ENCODE data around the gene MAPKAP1.

Gene MAPKAP1

DNA sequence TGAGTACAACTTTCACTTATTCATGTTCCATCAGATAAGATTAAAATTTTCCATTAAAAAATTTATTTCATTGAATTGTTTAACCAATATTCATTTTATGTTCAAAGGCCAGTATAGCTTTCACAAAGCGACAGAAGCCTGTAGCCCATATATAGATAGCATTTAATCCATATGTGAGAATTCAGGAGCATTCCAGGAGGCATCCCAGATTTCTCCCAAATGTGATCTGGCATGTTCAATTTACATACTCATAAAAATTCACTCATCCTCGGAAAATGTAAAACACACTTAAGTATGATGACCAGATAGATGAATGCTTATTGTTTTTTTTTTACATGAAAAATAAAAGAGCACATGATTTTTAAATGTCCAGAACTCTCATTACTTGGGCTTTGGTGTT is 141.9 kb downstream of the MAPKAP1 start:
- Mint-ChIP-seq H3K27ac (no peak overlapping the region), H3K9me3 (no peaks in the 10 kb centered on the region), H3K27me3 (no peaks in the 10 kb centered on the region), H3K36me3 (ENCODE audit: insufficient read depth) (peaks cover 3% of the 10 kb centered on the region), H3K4me1 (ENCODE audit: low read depth in 2 of 2) (peaks cover 13 to 27% of the 10 kb centered on the region in 2 donors), H3K4me3 (no peak overlapping the region)
- ATAC-seq (replicated peaks) = no peak
- no peak for DNase-seq

DNA sequence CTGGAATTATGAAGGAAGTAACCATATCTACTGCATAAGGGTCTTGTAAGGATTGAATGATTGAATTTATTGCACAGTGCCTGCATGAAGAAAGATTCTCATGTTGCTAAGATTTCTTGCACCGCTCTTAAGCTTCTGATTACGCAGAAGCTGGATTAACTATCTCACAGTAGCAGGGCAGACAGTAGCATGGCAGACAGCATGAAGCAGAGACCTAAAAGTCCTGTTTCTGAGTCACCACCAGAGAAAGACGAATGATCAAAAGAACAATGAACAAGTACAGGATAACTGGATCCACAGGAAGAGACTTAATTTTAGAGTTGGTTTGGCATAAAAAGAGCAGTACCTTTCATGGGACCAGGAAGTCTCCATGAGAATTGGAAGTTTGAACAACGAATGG is 142.4 kb downstream of the MAPKAP1 start:
- H3K36me3 Mint-ChIP-seq (ENCODE audit: insufficient read depth) = peaks cover 3% of the 10 kb centered on the region
- H3K9me3 Mint-ChIP-seq = no peaks in the 10 kb centered on the region
- H3K27me3 Mint-ChIP-seq = no peaks in the 10 kb centered on the region
- H3K4me1 Mint-ChIP-seq (ENCODE audit: low read depth in 2 of 2) = peaks cover 13 to 27% of the 10 kb centered on the region in 2 donors
- H3K4me3 Mint-ChIP-seq = no peak overlapping the region
- ATAC-seq (replicated peaks) = no peak
- peak overlapping the region in 1 of 2 donors; percentile 37 for H3K27ac Mint-ChIP-seq
- no peak for DNase-seq

DNA sequence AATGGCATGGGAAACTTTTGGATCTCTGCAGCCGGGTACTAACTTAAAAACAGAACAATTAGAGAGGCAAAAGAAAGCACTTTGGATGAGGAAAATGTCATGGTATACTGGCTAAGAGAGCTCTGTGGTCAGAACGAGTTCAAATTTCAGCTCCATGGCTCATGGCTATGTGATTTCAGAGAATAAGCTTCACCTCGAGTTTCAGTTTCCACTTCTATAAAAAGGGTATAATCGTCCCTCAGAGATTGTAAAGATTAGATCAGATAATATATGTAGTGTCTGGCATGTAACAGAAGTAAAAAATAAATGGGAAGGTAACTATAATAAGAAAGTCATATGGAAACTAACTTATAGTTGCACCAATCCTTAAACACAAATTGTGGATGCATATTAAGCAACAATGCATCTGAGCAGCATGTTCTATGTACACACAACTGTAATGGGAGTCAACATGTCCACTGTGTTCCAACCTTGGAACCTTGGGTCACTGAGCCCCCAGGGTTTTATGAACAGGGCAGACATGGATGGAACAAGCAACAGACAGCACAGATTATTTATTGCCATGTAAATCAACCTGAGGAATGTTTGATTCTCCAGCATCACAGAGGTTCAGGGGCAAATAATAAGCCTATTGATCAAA is 145.4 kb downstream of the MAPKAP1 start:
- Mint-ChIP-seq H3K36me3 (ENCODE audit: insufficient read depth) (peaks cover 12% of the 10 kb centered on the region), H3K9me3 (no peaks in the 10 kb centered on the region), H3K27ac (peak overlapping the region in 1 of 2 donors; percentile 38), H3K27me3 (no peaks in the 10 kb centered on the region), H3K4me1 (ENCODE audit: low read depth in 2 of 2) (peaks cover 10 to 18% of the 10 kb centered on the region in 2 donors), H3K4me3 (no peak overlapping the region)
- ATAC-seq (replicated peaks) = no peak
- DNase-seq = no peak

DNA sequence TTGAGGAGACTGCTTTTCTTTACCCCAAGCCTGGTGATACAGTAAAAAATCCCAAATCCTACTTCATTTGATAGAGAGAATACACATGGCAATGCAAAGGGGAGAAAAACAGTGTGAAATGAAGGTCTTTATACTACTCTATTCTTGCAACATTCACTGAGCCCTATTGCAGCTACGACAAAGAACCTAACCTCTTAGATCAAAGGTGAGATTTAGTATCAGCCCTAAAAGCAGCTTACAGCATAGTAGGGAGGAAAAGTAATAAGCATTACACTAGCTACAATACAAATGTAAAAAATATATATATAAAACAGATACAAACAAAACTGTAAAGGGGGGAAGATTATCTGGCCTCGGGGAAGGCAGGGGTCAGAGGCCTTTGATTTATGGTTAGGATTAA is 147.1 kb downstream of the MAPKAP1 start:
- Mint-ChIP-seq H3K9me3 (no peaks in the 10 kb centered on the region), H3K4me1 (ENCODE audit: low read depth in 2 of 2) (peaks cover 10 to 16% of the 10 kb centered on the region in 2 donors), H3K27ac (peak overlapping the region in 1 of 2 donors; percentile 47), H3K36me3 (ENCODE audit: insufficient read depth) (peaks cover 16% of the 10 kb centered on the region), H3K4me3 (no peak overlapping the region), H3K27me3 (no peaks in the 10 kb centered on the region)
- no peak for ATAC-seq (replicated peaks)
- DNase-seq = no peak

DNA sequence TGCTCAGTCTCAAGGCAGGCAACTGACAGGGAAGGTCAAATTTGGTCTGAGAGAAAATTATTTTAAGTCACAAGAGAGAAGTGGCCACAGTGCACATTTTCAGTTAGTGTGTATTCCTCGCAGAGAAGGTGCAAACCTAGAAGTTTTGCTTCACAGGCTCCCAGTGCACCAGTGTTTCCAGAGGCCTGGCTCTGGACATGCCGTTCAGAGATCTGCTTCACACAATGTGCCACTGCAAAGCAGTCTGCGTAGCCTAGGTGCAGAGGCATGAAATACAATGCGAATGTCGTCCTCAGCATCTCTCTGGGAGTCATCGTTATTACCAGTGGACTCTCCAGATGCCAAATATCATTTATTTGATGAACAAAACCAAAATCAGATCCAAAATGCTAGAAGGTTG is 147.8 kb downstream of the MAPKAP1 start:
- Mint-ChIP-seq H3K27me3 (no peaks in the 10 kb centered on the region), H3K36me3 (ENCODE audit: insufficient read depth) (peaks cover 16% of the 10 kb centered on the region), H3K9me3 (no peaks in the 10 kb centered on the region), H3K27ac (peak overlapping the region in 1 of 2 donors; percentile 47), H3K4me1 (ENCODE audit: low read depth in 2 of 2) (peaks cover 7 to 12% of the 10 kb centered on the region in 2 donors), H3K4me3 (no peak overlapping the region)
- DNase-seq (no peak), ATAC-seq (replicated peaks) (no peak)

DNA sequence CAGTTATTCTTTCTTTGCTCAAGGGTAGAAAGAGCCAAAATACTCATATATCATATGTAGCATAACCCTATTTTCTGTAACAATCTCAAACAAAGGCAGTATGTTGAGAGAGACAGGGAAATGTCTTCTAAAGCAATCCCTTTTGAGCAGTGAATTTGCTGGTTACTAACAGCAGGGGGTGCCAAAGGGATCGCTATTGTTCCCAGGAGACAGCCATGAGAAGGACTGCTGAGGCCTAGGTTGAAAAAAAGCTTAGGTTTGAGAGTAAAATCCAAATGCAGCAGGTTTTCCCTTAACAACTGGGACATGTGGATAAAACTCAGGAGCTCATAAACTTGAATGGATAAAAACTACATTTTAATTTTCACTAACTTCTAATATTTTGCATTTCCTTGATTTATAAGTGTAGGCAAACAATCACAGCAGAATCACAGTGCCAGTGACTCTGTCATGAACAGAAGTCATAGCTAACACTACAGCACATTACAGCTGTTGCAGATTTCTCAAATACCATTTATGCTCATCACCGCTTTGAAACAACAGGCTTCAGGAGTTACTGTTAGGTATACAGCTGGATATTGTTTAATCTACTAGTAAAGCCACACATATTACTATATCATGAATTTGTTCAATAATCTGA is 148.4 kb downstream of the MAPKAP1 start:
- DNase-seq (peak; percentile 31 to 47 (median 37)), ATAC-seq (replicated peaks) (peak; percentile 51)
- Mint-ChIP-seq H3K4me3 (no peak overlapping the region), H3K36me3 (ENCODE audit: insufficient read depth) (peaks cover 14% of the 10 kb centered on the region), H3K4me1 (ENCODE audit: low read depth in 2 of 2) (peaks cover 7 to 12% of the 10 kb centered on the region in 2 donors), H3K27ac (no peak overlapping the region), H3K9me3 (no peaks in the 10 kb centered on the region), H3K27me3 (no peaks in the 10 kb centered on the region)

DNA sequence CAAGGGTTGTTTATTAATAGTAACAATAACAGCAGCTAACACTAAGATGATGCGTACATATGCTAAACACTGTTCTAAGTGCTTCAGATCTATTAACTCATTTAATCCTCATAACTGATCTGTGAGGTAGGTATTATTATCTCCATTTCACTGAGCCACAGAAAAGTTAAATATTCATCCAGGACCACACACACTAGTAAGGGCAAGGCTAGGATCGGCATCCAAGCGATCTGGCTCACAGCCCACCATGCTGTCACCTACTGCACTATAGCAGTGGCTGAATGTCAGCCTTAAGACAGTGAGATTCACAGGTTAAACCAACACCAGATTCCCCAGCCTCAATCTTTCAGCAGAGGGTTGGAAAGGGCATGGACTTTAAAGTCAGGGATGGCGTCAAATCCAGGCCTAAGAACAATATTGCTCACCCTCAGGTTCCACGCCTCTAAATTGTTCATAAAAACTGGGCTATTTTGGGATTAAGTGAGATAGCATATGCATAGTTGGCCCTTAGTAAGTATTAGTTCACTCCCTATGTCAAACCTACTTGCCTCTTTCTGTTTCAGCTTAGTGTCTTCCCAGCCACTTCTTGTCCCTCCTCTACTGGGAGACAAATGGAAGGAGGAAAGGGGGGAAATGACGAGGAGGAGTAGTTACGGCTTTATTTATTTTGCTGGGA is 150.8 kb downstream of the MAPKAP1 start:
- H3K27ac Mint-ChIP-seq = peak overlapping the region in 1 of 2 donors; percentile 52
- H3K9me3 Mint-ChIP-seq = no peaks in the 10 kb centered on the region
- no peak for ATAC-seq (replicated peaks)
- no peaks in the 10 kb centered on the region for H3K27me3 Mint-ChIP-seq
- H3K4me1 Mint-ChIP-seq (ENCODE audit: low read depth in 2 of 2) = peaks cover 0 to 2% of the 10 kb centered on the region in 2 donors
- H3K36me3 Mint-ChIP-seq (ENCODE audit: insufficient read depth) = peaks cover 14% of the 10 kb centered on the region
- no peak for DNase-seq
- no peak overlapping the region for H3K4me3 Mint-ChIP-seq

DNA sequence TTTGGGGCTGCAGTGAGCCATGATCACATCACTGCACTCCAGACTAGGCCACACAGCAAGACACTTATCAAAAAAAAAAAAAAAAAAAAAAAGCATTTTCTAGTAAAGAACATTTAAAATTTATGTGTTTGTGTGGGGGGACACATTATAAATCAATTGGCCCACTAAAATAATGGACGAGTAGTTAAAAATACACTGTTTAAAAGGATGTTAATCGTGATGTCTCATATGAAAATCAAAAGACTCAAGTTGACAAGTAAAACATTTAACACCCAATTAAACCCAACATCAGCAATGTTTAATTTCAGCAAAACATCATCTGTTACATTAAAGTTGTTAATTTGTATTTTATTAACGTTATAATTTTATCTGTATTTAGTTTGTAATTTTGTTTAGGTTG is 152.3 kb downstream of the MAPKAP1 start:
- peaks cover 2 to 4% of the 10 kb centered on the region in 2 donors for H3K4me1 Mint-ChIP-seq (ENCODE audit: low read depth in 2 of 2)
- DNase-seq (no peak), ATAC-seq (replicated peaks) (no peak)
- peaks cover 14% of the 10 kb centered on the region for H3K36me3 Mint-ChIP-seq (ENCODE audit: insufficient read depth)
- H3K9me3 Mint-ChIP-seq = no peaks in the 10 kb centered on the region
- H3K27me3 Mint-ChIP-seq = no peaks in the 10 kb centered on the region
- no peak overlapping the region for H3K4me3 Mint-ChIP-seq
- H3K27ac Mint-ChIP-seq = peak overlapping the region in 1 of 2 donors; percentile 55

DNA sequence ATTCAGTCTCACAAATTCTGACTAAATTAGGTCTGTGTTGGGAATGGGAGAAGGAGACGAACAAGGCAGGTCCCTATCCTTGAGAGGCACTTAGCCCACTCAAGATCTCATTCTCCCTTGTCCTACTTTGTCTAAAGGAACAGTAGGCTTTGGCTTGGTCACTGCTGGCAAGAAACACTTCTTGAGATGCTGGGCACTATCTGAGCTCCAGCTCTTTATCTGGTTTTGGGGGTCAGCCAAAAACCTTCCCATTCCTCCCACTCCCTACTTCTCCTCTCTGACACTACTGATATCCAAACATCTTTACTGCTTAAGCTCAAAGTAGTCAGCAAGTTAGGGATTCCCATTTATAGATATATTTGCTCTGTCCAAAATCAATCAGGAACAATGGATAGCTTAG is 155.2 kb downstream of the MAPKAP1 start:
- Mint-ChIP-seq H3K4me1 (ENCODE audit: low read depth in 2 of 2) (peaks cover 2 to 4% of the 10 kb centered on the region in 2 donors), H3K27ac (no peak overlapping the region), H3K9me3 (no peaks in the 10 kb centered on the region), H3K4me3 (no peak overlapping the region), H3K27me3 (no peaks in the 10 kb centered on the region), H3K36me3 (ENCODE audit: insufficient read depth) (peaks cover 5% of the 10 kb centered on the region)
- no peak for DNase-seq
- no peak for ATAC-seq (replicated peaks)

DNA sequence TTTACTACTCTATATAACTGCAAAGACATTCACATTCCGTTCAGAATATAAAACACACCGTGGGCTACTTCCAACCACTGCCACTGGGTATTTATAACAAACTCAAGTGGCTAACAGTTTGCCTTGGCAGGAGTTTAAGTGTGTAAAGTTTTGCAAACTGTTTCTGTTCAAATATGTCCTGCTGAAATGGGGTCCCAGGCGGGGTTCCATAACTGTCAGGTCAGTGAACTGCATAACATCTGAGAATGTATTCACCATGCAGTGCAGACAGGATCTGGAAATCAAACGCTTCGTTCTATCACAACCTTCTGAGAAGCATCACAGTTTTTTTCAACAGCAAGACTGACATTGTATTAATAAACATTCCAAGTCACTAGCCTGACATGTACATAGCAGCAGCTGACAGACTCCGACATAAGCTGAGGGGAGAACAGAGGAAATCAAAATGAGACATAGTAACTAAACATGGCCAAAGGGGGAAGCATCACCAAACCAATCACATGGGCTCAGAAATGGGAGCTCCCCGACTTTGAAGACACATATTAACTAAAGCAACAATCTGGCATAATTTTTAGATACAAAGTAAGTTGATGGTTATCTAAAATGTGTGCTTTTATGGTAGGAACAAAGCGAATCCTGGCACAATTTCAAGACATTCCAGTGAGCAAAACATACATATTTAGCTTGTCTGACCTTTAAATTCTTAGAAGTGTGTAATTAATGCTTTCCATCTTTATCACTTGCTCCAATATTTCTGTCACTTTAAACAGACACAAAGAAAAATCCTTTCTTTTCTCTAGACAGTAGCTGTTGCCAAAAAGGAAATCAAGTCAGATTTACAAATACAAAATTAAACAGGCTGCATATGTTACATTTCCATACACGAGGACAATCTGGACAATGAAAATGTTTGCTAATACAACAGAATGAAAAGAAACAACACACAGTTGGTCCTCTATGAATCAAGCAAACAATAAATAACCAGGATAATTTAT is 156.8 kb downstream of the MAPKAP1 start:
- peak overlapping the region in 1 of 2 donors; percentile 16 for H3K27ac Mint-ChIP-seq
- no peak overlapping the region for H3K4me3 Mint-ChIP-seq
- no peaks in the 10 kb centered on the region for H3K27me3 Mint-ChIP-seq

DNA sequence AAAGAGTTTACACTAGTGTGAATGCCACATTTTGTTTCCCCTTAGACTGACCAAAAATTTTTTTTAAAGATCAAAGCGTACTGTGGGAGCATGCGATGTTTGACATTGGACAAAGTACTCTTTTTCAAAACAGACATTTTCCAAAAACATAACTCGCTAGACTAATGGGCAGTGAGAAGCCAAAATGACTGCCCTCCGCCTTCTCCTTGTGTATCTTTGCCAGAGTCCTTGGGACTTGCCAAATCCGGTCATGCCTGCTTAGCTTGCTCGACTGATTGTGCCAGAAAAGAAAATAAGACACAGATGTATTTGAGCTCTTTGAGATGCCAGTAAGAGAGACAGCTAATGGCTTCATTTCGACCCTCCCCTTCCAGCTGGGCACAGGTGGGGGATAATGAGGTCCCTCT is 157.5 kb downstream of the MAPKAP1 start:
- Mint-ChIP-seq H3K4me1 (ENCODE audit: low read depth in 2 of 2) (peaks cover 2 to 4% of the 10 kb centered on the region in 2 donors), H3K27me3 (no peaks in the 10 kb centered on the region), H3K36me3 (ENCODE audit: insufficient read depth) (no peaks in the 10 kb centered on the region), H3K9me3 (no peaks in the 10 kb centered on the region), H3K4me3 (no peak overlapping the region), H3K27ac (peak overlapping the region in 1 of 2 donors; percentile 16)
- DNase-seq (no peak), ATAC-seq (replicated peaks) (no peak)

More for the DNA sequence above, 156.8 kb downstream of the MAPKAP1 start:
- DNase-seq (no peak), ATAC-seq (replicated peaks) (no peak)
- Mint-ChIP-seq H3K36me3 (ENCODE audit: insufficient read depth) (peaks cover 3% of the 10 kb centered on the region), H3K9me3 (no peaks in the 10 kb centered on the region), H3K4me1 (ENCODE audit: low read depth in 2 of 2) (peaks cover 2 to 4% of the 10 kb centered on the region in 2 donors)

DNA sequence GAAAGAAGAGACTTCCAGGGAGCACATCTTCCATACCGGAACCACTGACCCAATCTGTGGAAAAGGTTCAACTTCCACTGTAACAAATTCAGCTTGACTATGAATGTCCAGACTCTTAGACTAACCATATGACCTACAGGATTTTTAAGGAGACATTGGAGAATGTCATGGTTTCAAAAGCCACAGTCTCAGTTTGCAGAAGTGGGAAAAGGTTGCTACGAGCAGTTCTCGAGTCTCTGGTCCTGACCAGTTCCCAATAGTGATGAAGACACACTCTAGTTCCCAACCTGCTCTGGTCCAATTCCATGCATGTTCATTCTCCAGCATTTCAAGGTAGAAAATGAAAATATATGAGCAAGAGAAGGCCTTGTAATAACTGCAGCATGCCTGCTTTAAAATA is 158.0 kb downstream of the MAPKAP1 start:
- H3K36me3 Mint-ChIP-seq (ENCODE audit: insufficient read depth) = no peaks in the 10 kb centered on the region
- ATAC-seq (replicated peaks) (no peak), DNase-seq (no peak)
- no peaks in the 10 kb centered on the region for H3K9me3 Mint-ChIP-seq
- H3K4me1 Mint-ChIP-seq (ENCODE audit: low read depth in 2 of 2) = peaks cover 2 to 4% of the 10 kb centered on the region in 2 donors
- no peak overlapping the region for H3K27ac Mint-ChIP-seq
- no peaks in the 10 kb centered on the region for H3K27me3 Mint-ChIP-seq
- H3K4me3 Mint-ChIP-seq = no peak overlapping the region

DNA sequence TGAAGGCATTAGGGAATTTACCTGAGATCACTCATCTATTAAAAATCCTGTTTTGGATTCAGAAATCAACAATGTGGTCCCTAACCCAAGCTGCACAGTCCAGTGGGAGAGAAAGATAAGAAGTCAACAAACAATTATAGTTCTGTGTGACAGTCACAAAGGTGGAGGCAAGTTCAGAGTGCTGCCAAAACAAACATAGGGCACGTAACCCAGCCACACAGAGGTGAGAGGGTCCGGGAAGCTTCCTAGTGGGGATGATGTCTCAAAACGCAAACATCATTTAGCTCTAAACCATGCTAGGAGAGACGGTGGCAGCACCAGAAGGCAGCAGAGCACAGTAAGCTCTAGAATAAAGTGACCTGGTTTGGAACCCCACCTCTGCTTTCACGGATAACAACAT is 158.9 kb downstream of the MAPKAP1 start:
- DNase-seq (no peak), ATAC-seq (replicated peaks) (no peak)
- no peaks in the 10 kb centered on the region for H3K27me3 Mint-ChIP-seq
- no peaks in the 10 kb centered on the region for H3K36me3 Mint-ChIP-seq (ENCODE audit: insufficient read depth)
- H3K27ac Mint-ChIP-seq = no peak overlapping the region
- H3K4me1 Mint-ChIP-seq (ENCODE audit: low read depth in 2 of 2) = peaks cover 2 to 4% of the 10 kb centered on the region in 2 donors
- H3K9me3 Mint-ChIP-seq = no peaks in the 10 kb centered on the region
- no peak overlapping the region for H3K4me3 Mint-ChIP-seq

Data from effector memory CD8-positive, alpha-beta T cell (primary cell).